HG03175 (cell line): ENCODE measurements around the gene TMEM217.
"Not testable (repeated sequence)": the region's sequence is repeated elsewhere in the genome, so short reads cannot be mapped to it uniquely, and the experiment has no call there.

Source experiments
- ATAC-seq: cut with Tn5 transposase; IDR thresholded peaks from one replicate; pipeline ENCODE4 v1.9.1; 2021; ENCODE audit warnings: mild to moderate bottlenecking, moderate library complexity; ENCODE audit not compliant: unreplicated experiment

The TMEM217 gene

DNA sequence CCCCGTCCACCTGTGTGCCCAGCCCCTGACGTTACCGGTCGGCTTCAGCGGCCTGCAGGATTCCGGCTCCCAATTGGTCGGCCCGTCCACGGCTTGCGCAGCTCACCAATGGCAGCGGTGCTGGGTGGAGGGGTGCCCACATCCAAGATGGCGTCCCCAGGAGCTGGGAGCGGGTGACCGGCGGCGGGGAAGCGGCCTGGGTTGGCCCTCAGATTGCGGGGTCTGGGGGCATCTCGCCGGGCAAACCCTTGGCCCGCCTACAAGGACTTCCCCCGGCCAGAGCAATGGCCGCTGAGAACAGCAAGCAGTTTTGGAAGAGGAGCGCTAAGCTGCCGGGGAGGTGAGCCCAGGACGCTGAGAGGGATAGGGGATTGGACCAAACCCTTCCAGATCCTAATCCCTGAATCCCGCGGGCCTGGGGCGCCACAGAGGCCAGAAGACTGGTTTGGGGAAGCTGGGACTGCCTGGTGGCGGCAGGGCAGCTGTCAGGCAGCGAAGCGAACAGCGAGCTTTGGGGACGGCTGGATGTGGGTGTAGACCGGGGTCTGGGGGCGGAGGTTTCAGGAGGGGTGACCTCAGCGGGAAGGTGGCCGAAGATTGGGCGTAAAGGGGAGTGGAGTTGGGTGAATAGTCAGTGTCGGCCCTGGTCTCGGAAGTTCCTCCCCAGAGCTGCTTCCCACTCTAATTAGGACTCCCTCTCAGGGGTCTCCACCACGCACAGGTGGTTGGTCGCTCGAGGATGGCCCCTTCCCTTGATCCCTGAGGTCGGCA is at the start of gene TMEM217, which contains the start of gene TBC1D22B:
Gene TMEM217, minus strand, starts transcription at position 511 of the 771 bp plus-strand sequence. CDS start 39,114 bp downstream, outside the sequence.
Gene TBC1D22B, plus strand, starts transcription at position 139 of the 771 bp plus-strand sequence. Its CDS starts 146 bp downstream, at position 285.
- peak; percentile 97 for ATAC-seq

DNA sequence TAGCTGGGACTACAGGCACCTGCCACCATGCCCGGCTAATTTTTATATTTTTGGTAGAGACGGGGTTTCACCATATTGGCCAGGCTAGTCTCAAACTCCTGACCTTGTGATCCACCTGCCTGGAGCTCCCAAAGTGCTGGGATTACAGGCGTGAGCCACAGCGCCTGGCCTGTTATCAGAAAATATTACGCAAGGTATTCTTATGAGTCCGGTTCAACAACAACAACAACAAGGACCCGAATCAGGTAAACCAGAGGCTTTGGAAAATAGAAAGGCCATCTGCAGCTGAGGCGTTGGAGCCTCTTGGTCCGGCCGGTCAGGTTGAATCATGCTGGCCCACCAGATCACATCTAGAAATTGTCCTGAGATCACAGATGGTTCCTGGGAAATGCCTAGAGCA is 49.5 kb upstream of the TMEM217 start:
- not testable (repeated sequence) for ATAC-seq

DNA sequence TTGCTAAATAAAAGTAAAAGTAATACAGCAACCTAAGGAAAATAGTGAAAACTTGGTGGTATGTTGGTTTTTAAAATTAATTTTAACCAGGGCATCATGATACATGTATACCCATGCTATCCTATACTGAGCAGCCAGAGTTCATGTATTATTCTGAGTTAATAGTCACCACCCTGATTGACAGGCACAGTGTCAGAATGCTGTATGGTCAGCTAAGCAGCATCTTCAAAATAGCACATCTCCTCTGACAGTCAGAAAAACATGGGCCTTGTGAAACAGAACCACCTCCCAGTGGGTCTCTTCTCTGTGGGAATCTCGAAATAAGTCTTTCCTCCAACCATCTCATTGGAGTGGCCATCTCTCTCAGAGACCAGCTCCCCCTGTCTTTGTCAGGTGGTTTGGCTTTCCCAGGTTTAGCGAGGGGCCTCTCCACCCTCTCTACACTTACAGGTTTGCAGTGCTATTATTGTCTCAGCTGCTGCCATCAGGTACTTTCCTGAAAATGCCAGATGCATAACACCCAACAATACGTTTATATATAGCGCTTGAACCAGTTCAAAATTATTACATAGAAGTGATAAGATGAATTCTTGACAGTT is 48.8 kb upstream of the TMEM217 start:
- no peak for ATAC-seq

DNA sequence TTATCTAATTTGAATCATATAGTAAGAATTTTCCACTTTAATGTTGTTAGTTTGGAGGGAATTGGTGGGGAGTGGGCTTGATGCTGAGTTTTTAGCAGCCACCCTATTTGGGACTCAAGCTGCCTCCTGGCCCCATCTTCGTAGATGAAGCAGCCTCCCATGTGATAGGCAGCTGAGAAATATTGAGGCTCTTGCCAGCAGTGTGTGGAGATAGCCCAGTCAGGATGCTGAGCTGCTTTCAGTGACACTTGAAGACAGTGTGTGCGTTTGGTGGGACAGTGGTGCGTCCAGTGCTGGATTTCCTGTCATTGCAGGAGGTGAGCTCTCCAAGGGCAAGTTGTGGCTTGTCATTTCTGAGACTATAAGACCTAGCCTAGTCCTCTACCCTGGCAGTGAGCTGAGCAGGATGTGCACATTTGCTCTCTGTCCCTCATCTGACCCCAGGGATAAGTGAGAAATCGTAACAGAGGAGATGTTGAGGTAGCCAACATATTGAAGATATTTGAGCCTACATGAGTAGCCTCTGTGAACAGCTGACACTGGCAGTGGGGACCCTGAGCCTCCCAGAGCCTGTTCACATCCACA is 48.0 kb upstream of the TMEM217 start:
- no peak for ATAC-seq

DNA sequence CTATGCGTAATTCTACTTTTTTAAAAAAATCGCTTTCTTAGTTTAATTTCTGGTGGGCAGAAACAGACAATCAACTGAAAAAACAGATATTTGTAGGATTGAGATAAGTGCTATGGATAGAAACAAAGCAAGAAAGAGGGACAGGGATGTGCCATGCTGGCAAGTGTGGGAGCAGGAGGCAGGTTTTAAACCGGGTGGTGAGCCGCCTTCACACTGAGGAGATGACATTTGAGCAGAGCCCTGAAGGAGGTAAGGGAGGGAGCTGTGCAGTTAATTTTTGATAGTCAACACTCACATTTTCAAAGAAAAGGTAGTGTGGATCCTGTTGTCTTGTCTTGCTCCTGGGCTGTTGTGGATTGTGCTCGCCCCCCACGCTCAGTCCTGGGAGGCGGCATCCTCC is 46.8 kb upstream of the TMEM217 start:
- no peak for ATAC-seq

DNA sequence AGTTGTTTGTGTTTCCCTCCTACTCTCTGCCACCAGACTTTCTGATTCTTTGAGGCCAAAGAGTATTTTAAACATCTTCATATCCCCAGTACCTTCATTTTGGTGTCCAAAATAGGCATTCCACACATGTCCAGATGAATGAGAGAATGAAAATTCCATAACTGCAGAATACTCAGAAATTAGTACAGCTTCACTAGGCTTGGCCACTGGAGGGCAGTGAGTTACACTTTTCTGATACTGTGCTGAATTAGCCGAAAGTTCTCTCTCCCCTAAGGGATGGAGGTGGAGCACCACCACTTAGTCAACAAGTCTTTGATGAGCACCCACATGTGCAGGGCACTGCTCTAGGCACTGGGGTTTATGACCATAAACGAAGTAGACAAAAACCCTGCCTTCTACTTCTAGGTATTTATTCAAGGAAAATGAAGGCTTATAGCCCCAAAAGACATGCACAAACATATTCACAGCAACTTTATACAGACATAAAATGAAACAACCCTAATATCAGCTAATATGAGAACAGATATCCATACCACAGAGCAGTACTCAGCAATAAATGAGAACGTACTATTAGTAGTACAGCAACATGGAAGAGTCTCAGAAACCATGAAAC is 46.1 kb upstream of the TMEM217 start:
- ATAC-seq: no peak

DNA sequence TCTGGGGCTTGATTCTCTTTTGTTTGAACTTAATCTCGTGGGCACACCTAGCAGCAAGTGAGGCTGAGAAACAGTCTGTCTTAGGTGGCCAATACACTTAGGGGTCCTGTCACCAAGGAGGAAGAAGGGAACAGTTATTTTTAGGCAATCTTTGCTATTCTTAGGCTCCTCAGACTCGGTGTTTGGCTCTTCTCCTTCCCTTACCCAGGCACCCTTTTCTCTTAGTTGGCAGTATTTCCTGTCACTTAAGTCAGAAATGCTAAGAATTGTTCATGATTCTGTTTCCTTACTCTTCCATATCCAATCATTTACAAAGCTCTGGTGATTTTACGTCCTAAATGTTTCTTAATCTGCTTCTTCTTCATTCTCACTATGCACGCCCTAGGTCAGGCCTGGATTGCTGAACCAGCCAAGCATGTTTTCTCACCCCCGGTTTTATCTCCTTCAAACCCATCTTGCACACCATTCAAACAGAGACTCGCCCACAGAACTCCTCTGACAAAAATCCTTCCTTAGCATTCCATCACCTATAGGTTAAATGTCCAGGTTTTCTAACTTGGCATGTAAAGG is 45.2 kb upstream of the TMEM217 start:
- no peak for ATAC-seq

DNA sequence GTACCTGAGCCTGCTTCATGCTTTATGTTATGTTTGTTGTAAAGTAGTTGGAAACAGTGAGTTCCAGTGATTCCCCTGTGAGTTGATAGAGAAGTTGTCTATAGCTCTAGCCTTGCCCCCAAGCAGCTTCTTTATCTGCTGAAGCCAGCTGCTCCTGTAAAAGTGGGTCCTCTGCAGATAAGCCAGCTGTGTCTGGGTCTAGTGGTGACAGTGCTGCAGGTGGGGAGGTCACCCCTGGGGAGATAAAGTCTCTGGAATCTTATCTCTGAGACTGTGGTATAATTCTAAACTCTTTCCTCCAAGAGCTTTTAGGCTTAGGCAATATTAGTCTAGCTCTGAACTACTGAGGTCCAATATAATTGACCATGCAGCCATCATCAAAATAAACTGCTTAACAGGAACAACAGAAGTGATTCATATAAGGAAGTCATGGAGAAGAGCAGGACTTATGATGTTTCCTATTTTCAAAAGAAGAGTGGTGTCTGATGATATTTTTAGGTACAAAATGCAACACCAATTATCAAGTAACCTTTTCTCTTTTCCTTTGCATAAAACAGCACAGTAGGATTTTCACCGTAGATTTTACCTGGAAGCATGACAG is 44.2 kb upstream of the TMEM217 start:
- ATAC-seq: no peak

DNA sequence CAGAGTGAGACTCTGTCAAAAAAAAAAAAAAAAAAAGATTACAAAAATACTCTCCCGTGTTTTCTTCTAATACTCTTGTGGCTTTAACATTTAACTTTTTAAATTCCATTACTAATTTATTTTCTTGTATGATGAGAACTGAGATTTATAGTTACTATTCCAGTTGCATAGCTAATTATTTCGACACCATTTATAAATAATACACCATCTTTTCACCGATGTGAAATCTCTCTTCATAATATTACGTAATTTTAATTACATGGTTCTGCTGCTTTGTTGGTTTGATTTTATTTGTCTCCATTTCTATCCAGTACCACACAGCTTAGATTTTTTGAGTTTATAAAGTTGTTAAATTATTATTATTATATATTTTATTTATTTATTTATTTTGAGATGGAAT is 42.0 kb upstream of the TMEM217 start:
- ATAC-seq: no peak

DNA sequence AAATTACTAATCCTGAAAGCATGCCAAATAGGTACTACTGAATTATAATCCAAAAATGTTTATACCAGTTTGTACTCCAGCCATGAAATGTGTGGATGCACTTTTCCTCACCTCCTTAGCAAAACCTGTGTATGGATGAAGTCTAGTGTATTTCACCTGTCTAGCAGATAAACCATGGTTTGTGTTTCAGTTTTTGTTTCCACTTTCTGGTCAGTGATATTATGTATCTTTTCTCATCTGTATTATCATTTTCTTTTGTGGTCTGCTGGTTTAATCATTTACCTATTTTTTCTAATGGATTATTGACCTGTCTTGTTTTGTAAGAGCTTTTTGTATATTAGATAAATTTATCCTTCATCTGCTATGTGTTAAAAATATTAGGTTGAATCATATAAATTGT is 41.0 kb upstream of the TMEM217 start:
- ATAC-seq: no peak

DNA sequence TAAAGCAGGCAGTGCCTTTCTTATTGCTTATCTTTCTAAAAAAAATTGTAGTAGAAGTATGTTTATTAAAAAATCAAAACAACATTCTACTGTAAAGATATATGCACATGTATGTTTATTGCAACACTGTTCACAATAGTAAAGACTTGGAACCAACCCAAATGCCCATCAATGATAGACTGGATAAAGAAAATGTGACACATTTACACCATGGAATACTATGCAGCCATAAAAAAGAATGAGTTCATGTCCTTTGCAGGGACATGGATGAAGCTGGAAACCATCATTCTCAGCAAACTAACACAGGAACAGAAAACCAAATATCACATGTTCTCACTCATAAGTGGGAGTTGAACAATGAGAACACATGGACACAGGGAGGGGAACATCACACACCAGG is 39.7 kb upstream of the TMEM217 start:
- ATAC-seq: not testable (repeated sequence)

DNA sequence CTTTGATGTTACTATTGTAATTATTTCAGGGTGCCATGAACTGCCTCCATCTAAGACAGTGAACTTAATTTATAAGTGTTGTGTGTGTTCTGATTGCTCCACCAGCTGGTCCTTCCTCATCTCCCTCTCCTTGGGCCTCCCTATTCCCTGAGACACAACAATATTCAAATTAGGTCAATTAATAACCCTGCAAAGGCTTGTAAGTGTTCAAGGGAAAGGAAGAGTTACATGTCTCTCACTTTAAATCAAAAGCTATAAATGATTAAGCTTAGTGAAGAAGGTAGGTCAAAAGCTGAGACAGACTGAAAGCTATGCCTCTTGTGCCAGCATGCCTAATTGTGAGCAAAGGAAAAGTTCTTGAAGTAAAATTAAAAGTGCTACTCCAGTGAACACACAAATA is 35.5 kb upstream of the TMEM217 start:
- no peak for ATAC-seq

DNA sequence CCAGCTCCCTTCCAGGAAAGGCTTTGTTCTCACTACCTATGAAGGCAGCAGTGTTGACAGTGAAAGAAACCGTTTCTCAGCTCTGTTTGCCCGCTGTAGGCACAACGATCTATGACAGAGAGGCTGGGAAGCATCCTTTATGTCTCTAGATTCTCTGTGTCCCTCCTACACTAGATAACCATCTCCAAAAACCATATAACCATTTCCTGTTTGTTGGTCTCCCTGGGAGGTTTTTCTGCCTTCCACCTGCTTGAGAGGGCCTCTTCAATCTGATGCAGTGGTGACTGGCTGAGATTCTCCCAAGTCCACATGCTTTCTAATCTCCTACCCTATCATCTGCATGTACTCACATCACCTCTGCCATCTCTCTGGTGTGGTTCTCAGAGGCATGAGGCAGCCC is 32.0 kb upstream of the TMEM217 start:
- no peak for ATAC-seq

DNA sequence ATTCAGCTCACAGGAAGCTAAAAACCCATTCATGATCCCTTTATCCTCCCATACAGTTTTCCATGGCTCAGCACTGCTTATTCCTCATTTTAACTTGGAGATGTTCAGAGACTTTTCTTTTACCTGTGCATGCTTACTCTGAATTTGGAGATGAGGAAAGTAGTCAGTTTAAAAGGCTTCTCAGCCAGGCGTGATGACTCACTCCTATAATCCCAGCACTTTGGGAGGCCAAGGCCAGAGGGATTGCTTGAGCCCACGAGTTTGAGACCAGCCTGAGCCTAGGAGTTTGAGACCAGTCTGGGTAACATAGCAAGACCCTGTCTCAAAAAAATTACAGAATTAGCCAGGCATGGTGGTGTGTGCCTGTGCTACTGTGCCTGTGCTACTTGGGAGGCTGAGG is 30.3 kb upstream of the TMEM217 start:
- ATAC-seq: no peak

DNA sequence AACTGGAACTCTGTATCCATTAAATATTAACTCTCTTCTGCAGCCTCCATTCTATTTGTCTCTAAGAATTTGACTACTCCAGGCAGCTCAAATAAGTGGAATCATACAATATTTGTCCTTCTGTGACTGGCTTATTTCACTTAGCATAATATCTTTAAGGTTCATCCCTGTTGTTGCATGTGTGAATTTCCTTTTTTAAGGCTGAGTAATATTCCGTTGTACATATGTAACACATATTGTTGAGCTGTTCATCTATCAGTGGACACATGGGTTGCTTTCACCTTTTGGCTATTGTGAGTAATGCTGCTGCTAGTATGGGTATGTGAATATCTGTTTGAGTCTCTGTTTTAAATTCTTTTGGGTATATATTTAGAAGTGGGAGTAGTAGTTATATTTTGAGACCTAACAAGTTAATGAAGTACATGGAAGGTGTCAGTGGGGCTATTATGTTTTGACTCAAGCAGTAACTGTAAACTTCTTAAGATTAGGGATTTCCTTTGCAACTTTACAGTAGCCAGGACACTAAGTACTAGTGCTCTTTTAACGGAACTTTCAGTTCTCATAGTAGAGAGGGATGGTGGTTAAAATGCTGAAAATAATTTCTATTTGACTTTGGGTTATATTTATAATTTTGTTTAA is 29.7 kb upstream of the TMEM217 start:
- ATAC-seq: no peak

DNA sequence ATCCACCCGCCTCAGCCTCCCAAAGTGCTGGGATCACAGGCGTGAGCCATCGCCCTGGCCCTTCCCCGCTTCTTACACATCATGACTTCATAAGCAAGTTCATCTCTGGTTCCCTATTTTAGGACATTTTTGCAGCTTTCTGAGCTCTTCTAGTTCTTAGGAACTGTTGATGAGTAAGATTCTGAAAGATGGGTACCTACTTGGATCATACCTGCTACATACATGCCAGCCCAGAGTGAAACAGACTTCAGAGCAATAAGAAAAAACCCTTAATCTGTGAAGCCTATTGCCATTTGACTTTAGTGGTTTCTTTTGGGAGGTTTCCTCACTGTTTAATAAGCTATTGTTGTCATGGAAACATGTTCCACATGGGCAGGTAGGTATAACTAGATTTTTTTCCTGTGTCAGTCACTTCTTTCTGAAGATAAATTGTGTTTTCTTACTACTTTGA is 27.9 kb upstream of the TMEM217 start:
- ATAC-seq: peak; percentile 59

DNA sequence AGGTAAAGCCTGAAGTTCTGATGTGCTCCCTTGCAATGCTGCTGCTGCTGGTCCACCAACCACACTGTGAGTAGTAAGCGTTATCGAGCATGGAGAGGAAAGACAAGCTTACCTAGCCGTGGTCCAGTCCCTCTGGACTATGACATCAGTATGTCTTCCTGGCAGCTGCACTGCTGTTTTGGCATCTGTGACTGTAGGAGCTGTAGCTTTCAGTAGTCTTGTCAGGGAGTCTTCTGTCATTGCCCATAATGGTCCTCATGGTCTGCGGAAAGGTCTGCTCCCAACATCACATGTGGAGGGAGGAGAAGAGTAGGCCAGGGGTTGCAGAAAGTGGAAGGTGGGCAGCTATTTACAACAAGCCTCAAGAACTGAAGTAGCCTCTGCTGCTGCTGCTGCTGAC is 26.8 kb upstream of the TMEM217 start:
- no peak for ATAC-seq

DNA sequence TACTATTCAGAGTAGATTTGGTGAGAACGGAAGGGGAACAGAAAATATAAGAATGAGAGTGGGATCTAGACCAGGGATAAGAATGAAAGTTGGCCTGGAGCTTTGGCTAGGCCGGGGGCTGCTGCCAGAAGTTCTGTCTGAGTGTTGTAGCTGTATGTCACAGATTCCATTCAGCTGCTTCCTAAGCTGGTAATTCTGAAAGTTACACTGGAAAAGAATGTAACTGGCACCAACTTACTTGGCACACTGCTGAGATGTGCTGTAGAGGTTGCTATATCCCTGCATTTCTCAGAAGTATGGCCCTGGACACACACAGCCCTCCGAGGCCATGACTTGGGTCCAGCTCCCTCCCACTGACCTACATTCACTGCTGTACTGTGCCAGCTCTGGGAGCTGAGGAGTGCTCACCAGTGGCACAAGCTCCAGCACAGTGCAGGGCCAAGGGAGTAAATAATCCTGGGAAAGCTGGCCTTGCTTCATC is 25.8 kb upstream of the TMEM217 start:
- ATAC-seq: no peak

DNA sequence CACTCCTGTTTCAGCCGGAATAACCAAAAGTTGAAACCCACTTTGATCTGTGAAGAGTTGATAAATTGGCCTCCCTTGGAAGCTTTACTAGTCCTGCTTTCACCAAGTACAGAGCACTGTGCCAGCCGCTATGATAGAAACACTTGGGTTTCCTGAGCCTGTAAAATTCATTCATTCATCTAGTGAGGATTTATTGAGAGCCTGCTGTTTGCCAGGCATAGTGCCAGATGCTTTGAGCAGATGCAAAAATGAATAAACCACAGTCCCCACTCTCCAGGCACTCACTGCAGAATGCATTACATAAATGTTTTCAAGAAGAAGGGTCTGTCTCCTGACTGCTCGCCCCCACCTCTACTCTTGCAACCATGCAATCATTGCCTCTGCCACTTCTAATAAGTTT is 25.3 kb upstream of the TMEM217 start:
- ATAC-seq: no peak

DNA sequence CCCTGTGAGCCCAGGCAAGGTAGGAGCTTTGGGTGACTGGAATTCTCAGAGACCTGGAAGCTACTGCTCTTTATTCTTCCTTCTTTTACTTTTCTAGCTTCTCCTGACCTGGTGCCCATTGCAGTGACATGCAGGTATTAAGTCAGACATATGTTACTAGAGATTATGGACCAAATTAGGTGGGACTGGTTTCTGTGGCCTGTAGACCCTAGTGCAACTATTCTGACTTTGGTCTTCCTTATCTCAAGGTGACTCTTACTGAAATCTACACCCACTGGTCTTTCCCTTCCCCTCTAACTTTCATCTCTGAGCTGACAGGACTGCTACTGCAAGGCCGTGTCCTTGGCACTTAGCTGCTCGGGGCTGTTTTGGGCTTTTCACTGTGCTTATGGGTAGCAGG is 24.4 kb upstream of the TMEM217 start:
- ATAC-seq: no peak
